HG02870 (cell line): Measurements from ENCODE around the gene PSMD14.

Experiments used
- ATAC-seq: cut with Tn5 transposase; IDR thresholded peaks from one replicate; pipeline ENCODE4 v1.9.1; 2021; ENCODE audit warnings: mild to moderate bottlenecking, moderate library complexity; ENCODE audit not compliant: unreplicated experiment

Gene PSMD14

DNA sequence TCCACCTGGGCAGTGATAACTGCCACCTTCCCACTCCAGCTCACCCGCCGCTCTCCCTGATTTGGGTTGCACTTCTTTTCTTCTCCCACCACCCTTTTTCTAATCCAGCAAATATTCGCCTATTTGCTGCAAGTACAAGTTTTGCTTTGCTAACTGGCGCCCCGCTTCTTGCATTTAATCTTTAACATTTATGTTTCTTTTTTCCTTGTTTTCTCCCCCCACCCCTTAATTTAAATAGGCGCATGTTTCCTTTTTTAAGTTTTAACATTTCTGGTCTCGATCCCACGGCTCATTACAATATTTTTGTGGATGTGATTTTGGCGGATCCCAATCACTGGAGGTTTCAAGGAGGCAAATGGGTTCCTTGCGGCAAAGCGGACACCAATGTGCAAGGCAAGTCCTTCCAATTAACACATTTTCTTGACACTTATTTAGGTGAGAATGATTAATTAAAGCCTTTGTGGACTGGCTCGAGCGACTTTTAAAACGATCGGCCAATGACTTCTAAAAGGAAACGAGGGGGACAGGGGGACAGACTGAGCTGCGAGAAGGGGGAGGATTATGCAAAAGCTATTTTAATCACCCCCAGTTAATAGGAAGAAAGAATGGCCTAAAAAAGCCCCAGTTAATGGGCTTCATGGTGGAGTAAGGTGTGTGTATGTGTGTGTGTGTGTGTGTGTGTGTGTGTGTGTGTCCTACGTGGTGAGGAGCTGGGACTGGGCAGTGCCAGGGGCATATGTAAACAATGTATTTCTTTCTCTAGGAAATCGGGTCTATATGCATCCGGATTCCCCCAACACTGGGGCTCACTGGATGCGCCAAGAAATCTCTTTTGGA, 109.4 kb downstream of the PSMD14 start:
- no peak for ATAC-seq

DNA sequence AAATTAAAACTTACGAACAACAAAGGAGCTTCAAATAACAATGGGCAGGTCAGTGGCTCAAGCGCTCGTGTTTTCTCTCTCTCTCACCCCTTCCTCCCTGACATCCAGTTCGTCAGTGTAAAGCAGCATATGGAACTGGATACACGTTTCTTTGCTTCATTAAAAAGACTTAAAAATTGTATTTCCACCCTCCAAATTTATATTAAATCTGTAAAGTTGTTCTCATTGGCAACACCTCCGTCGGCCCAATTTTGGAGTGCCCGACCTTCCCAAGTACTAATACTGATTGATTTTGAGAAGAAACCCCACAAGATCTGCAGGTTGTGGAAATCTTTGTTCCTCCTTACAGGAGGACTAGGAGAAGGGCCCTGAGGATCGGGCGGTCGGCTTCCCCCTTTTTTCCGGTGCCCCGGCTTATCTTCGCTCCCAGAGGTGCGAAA, 110.1 kb downstream of the PSMD14 start:
- ATAC-seq, result no peak

DNA sequence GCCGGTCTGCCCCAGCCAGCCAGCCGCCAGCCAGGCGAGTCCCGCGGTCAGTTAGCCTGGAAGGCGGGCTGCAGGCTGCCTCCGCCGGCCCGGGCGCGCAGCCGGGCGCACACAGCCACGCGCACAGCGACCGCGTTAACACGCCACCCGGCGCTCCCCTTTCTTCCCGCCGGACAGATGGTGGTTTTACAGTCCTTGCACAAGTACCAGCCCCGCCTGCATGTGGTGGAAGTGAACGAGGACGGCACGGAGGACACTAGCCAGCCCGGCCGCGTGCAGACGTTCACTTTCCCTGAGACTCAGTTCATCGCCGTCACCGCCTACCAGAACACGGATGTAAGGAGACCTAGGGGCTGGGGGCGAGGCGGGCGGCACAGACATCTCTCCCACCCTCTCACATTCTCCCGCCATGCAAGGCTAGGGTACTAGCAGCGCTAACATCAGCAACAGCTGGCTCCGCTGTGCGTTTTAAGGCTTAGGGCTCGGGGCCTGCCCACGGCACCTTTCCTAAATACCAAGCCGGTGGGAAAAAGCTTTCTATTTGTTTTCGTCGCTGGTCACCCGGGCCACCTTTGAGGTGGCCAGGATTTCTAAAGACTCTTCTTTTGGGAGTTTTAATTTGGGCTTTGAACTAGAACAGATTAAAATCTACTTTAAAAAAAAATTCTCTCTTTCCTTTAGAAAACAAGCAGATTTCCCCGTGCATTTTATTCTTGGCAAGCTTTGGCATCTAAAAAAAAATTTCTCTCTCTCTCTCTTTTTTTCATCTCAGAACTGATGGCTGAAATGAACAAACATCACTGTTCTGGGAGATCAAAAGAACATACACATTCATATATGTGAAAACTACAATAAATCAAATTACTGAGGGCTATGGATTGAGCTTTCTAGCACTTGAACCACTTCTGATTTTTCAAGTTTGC, 110.8 kb downstream of the PSMD14 start:
- ATAC-seq, result no peak

DNA sequence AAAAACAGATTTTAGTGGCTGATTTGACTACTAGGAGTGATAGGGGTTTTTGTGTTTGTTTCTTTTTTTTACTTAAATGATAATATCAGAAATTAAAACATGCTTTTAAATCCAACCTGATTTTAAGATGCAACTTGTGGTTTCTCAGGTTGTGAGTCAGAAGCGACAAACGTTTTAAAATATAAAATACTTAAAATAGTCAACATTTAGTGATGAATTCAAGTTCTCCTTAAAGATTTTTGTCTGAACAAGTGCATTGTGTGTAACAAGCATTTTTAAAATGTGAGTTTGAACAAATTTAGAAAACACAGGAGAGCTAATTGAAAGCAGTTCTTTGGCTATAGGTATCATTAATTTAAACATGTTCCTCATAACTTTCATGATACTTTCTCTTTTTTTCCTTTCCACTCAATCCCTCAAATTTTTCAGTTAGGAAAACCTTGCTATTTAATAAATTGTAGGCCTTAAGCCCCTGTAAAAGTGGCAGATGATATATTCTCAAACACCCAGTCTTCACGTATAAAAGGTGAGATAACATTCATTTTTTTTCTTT, 111.5 kb downstream of the PSMD14 start:
- ATAC-seq, result no peak

DNA sequence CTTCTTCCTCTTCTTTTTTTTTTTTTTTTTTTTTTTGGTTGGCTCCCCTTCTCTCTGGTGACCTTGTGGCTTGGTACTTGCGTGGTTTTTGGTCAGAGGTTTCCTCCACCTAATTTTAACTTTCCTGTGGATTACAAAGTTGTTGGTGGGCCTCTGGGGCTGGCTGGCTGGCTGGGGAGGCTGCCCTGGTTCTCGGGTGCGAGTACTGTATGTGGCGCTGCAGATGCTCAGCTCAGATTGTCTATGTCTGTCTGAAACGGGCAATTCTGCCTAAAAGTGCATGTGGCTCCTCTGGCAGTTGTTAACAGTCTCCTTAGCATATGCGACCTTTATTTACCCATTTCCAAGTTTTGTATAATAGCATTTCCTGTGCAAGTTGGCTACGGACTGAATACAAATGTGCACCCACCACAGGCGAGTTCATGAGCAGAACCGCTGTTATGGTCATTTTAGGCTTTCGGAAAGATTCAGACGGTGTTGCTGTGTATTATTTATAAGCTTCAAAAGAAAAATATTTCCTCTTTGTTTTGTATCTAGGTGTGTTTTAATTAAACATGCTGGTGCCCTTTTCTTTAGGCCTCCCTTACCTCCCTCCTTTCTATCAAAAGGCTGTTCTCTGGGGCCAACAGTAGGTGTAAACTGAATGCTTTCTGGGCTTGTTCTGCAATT, 112.3 kb downstream of the PSMD14 start:
- ATAC-seq, result no peak

DNA sequence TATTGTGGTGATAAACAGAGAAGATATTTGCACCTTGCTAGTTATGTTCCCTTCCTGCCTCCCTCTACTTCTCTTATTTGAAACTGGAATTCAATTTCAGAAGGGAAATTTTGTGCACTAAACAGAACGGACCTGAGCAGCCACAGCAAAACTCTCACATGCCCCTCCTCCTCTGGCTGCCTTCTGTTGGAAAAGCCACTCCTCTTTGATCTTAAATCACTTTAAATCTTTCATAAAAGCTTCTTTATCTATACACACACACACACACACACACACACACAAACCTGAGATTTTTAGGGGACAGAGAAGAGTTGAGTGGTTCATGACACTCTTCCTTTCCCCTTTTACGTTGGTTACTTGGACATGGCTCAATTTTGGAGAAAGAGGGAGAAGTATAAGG, 113.5 kb downstream of the PSMD14 start:
- ATAC-seq, result no peak

DNA sequence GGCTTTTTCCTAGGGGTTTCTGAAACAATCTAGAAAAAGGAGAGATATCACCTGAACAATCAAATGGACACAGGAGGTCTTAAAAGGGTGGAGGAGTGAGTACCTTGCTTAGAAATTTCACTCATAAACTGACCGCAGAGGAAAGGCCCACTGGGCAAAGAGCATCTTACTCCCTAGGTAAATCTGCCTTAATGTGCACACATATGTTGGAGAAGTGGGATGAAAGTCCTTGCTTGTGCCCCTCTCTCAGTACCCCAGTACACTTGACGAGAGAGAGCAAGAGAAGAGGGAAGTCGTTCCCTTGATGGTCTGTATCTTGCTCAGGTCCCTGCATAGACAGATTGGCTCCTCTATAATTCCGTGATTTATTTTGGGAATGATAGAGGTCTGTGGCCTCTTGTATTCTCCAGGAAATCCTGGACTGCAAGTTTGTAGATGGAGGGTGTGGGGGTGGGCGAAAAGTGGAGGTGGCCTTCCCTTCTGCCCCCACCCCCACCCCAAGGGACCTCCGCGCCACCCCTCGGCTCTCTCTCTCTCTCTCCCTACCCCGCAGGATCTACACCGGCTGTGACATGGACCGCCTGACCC, 114.7 kb downstream of the PSMD14 start:
- ATAC-seq, result no peak

DNA sequence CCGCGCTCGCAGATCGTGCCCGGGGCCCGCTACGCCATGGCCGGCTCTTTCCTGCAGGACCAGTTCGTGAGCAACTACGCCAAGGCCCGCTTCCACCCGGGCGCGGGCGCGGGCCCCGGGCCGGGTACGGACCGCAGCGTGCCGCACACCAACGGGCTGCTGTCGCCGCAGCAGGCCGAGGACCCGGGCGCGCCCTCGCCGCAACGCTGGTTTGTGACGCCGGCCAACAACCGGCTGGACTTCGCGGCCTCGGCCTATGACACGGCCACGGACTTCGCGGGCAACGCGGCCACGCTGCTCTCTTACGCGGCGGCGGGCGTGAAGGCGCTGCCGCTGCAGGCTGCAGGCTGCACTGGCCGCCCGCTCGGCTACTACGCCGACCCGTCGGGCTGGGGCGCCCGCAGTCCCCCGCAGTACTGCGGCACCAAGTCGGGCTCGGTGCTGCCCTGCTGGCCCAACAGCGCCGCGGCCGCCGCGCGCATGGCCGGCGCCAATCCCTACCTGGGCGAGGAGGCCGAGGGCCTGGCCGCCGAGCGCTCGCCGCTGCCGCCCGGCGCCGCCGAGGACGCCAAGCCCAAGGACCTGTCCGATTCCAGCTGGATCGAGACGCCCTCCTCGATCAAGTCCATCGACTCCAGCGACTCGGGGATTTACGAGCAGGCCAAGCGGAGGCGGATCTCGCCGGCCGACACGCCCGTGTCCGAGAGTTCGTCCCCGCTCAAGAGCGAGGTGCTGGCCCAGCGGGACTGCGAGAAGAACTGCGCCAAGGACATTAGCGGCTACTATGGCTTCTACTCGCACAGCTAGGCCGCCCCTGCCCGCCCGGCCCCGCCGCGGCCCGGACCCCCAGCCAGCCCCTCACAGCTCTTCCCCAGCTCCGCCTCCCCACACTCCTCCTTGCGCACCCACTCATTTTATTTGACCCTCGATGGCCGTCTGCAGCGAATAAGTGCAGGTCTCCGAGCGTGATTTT, 115.5 kb downstream of the PSMD14 start:
- no peak for ATAC-seq

DNA sequence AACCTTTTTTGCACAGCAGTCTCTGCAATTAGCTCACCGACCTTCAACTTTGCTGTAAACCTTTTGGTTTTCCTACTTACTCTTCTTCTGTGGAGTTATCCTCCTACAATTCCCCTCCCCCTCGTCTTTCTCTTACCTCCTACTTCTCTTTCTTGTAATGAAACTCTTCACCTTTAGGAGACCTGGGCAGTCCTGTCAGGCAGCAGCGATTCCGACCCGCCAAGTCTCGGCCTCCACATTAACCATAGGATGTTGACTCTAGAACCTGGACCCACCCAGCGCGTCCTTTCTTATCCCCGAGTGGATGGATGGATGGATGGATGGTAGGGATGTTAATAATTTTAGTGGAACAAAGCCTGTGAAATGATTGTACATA, 116.2 kb downstream of the PSMD14 start:
- ATAC-seq, result no peak

DNA sequence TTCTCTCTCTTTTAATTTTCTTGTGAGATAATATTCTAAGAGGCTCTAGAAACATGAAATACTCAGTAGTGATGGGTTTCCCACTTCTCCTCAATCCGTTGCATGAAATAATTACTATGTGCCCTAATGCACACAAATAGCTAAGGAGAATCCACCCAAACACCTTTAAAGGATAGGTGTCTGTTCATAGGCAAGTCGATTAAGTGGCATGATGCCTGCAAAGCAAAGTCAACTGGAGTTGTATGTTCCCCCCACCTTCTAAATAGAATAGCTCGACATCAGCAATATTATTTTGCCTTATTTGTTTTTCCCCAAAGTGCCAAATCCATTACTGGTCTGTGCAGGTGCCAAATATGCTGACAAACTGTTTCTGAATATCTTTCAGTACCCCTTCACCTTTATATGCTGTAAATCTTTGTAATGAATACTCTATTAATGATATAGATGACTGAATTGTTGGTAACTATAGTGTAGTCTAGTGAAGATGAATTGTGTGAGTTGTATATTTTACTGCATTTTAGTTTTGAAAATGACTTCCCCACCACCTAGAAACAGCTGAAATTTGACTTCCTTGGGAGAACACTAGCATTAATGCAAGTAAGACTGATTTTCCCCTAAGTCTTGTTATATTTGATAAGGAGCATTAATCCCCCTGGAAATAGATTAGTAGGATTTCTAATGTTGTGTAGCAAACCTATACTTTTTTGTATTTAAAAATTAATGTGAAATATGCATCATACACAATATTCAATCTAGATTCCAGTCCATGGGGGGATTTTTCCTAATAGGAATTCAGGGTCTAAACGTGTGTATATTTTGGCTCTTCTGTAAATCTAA, 116.9 kb downstream of the PSMD14 start:
- ATAC-seq, result no peak

DNA sequence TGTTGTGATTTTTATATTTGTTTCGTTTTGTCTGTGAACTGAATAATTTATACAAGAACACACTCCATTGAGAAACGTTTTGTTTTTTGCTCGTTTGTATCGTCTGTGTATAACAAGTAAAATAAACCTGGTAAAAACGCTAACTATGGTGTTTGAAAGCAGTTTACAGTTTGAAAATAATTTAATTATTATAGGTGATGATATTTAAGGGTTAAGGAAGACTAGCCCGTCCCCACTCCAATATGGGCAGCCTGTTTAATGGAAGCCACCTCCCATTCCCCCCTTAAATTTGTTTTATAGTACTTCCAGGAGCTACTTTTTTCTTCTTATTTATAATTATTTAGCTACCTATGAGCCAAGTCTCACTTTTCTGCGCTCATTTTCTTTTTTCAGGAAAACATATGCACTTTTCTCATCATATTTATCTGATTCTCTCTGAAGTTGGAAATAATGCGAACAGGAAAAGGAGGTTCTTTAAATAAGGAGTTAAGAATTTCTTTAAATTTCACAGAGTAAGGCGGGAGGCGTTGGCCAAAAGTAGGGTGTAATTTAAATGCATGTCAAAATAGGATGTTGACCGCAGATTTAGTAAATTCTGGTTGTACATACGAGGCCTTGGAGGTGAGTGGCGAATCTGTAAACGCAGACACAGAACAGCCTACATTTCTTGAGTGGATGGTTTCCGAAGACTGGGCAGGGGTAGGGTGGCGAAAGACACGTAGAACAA, 117.7 kb downstream of the PSMD14 start:
- no peak for ATAC-seq

DNA sequence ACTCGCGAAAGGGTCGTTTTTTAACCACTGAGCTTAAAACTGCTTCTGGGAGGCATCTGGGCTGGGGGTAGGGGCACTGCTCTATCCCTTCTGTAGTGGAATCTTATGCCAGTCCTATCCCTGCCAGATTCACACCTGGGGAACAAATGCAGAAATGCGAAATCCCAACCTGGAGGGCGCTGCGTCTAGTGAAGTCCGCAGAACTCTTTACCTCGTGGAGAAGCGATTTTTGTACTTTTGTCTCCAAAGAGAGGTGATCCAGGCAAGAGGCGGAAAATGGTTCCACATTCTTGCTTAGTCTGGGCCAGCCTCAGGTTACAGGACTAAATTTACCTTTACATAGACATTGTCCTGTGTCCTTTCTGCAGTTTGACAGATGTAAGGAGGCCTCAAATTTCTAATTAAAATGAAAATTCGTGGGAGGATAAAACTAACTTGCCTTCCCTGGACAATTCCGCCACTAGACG, 118.3 kb downstream of the PSMD14 start:
- ATAC-seq, result no peak

DNA sequence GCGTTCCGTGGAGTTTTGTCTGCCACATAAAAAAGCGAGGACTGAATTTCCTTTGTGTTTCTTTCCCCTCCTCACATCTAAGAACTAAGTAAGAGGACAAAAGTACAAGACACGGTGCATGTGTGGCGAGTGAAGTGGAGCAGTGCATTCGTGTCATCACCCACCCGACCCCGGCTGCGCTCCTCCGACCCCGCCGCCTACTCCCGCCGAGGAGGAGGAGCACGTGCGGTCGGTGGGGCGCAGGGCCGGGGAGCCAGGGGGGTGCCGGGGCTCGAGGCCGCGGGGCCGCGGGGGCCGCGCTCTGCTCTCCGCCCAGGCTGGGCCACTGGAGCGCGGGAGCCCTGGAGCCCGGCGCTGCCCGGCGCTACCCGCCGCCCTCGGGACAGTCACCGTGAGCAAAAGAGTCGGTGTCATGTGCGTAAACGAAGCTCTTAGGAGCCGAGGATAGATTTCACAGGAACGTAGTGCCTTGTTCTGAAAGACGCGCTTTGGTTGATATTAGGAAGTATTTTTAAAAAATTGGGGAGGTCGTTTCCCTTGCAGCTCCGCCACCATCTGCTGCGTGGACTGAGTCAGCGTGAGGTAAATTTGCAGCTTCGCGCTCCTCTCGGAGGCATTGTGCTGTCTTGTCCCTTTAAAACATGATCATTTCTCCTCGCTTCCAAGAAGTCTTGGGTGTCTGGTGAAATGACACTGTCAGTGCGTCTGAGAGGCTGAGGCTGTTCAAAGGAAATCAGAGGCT, 118.9 kb downstream of the PSMD14 start:
- no peak for ATAC-seq

DNA sequence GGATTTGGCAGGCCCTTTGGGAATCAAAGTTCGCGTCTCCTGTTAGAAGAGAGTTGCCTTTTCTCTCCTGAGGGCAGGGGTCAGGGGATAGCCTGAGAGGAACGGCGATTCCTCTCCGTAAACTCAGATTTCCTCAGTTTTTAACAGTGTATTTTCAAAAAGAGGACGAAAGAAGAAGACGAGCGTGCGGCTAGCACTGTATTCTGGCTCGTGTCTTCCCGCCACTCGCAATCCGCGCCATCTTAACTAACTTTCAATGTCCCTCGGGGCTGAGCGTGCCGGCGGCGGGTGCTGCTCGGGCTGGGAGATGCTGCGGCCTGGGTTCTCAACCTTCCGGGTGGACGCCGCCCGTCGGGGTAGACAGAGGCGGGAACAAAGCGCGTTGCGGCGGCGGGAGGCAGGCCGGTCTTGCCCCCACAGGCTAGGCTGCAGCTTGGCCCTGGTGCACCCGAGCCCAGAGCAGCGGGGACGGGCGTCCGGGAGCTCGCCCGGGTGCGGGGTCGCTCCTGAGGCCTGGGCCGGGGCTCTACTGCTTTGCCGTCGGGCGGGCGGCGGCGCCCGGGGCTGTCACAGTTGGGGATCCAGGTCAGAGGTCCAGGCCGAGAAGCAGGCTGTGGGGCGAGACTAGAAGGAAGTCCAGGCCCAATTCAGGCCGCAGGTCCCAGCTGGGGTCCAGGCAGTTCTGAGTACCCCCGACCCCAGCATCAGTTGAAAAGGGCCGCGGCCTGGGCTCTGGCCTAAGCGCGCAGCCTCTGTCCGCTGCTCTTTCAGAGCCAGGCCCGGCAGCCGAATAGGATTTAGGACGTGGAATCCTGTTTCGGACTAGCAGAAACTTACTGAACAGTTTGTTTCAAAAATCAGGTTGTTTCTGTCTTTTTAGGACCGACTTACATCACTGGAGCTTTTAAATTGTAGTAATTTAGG, 119.7 kb downstream of the PSMD14 start:
- no peak for ATAC-seq

DNA sequence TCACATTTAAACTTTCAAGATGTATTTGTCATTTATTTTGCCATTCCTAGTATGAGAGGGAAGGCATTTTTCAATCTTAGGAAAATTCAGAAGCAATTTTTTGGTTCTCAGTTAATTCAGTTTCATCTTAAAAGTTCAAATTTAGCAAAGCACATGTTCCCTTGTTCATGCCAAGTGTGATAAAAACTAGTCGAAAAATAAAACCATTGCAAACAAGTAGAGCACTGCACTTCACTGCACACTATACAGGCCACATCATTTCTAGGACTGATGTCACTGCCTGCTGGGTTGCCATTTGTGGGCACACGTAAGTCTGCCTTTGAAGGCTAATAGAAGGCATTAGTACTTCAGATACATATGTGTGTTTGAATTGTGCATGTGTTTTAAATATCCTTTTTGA, 122.2 kb downstream of the PSMD14 start:
- no peak for ATAC-seq

DNA sequence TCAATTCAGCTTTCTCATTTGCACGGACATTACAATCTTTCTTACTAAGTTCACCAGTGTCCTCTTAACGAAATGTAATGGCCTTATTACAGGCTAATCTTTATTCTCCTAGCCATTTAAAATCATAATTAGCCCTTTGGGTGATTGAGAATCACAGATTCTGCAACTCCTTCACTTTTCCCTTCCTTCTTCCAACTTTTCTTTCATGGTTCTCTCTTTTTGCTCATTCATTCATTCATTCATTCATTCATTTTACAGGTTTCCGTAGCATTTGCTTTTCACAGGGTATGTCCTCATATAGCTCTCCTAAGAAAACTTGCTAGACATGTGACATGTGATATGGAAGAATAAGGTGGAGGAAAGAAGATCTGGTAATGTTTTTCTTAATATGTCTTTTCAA, 123.9 kb downstream of the PSMD14 start:
- ATAC-seq, result no peak
